RKO (cell line): Measurements from ENCODE around the gene TTC34.
"Not testable (repeated sequence)": the region's sequence is repeated elsewhere in the genome, so short reads cannot be mapped to it uniquely, and the experiment has no call there.

Experiments used
- DNase-seq: peaks from one replicate; pipeline ENCODE4 v3.0.0-alpha.2; 2016; ENCODE audit warnings: low spot score

The TTC34 gene

DNA sequence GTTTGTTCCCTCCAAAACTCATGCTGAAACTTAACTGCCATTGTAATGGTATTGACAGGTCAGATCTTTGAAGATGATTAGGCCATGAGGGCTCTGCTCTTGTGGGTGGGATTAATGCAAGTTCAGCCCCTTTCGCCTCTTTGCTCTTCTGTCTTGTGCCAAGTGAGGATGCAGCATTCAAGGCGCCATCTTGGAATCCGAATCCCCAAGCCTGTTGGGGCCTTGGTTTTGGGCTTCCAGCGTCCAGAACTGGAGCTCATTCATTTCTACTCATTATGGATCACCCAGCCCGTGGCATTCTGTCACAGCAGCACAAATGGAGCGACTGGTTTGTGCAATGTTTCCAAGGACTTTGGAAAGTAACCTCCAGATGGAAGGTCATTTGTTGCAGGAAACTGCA is 5.6 kb downstream of the TTC34 start:
- DNase-seq = no peak

DNA sequence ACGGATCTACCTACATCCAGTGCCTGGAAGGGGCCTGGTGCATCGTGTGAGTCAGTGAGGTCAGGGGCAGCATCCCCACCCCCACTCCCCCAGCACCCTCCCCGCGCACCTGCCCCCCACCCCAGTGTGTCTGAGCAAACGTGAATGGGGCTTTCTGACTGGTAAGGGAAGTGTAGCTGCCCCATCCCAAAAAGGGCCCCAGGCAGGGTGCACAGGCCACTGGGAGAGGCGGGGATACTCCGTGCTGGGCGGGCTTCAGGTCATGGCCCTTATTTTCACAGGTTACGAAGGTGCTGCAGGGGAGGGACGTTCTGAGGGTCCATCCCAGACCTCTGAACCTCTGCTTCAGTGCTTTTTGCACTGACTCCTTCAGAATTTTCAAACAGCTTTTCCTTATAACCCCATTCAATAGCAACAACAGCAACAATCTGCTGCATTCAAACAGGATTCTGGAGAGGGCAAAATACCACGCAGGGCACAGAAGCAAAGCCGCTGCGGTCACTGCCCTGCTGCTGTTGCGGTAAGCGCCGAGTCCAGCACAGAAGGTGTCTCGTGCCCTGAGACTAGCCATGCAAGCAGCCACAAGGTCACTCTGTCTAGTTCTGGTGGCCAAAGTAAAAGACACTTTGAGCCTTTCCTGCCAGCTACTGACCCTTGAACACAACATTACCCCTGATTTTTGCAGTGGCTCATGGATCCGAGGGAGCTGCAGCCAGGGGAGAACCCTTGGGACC is 10.3 kb downstream of the TTC34 start:
- no peak for DNase-seq

DNA sequence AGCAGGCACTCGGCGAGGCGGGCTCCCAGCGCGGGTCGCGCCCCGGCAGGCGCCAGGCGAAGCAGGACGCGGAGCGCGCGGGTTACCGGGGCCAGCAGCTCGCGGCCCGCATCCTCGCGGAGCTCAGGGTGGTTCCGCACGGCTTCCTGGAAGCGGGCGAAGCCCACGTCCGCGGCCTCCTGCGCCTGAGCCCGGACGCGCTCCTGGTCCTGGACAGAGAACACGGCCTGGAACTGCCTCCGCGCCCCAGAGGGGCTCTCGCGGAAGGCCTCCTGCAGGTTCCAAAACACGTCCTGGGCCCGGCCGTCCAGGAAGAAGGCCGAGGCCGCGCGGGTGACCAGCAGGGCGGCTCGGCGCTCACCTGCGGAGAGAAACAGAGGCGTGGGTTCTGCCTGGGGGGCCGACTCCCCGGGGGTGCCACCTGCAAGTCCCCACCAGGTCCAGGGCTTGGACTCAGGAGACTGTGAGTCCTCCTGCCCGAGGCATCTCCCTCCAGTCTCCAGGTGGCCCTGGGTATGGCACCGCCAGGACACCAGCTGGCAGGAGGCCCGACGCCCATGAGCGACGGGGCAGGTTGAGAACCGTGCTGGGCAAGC is 11.4 kb downstream of the TTC34 start:
- DNase-seq = no peak

DNA sequence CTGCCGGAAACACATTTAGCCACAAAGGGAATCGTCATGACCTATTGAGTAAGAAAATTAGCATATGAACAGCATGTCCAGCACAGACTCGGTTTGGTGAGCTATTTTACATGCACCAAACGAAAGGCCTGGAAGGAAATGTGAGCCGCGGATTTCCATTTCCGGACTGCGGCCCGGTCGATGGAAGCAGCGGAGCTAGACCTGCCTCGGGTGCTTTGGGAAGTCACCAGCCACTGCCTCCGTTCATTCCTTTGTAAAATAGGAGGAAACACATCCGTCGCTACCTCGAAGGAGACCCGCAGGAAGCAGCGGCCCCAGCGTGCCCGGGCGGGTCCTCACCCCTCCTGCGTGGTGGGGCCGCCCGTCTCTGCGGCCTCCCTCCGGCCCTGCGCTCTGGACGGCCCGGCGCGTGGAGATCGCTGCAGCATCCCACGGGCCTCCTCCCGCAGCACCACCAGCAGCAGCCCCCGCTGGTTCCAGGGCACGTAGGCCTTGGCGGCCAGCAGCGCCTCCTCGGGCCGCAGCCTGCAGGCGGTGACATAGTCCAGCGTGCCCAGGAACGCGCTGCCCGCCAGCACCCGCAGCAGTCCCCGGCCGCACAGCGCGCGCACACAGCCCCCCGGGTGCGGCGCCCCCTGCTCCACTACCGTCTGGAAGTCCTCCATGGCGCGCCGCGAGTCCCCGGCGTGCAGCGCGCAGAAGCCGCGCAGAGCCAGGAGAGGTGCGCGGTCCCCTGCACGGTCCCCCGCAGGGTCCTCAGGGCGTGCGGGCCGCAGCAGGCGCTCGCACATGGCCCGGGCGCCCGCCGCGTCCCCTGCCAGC is 12.1 kb downstream of the TTC34 start:
- no peak for DNase-seq

DNA sequence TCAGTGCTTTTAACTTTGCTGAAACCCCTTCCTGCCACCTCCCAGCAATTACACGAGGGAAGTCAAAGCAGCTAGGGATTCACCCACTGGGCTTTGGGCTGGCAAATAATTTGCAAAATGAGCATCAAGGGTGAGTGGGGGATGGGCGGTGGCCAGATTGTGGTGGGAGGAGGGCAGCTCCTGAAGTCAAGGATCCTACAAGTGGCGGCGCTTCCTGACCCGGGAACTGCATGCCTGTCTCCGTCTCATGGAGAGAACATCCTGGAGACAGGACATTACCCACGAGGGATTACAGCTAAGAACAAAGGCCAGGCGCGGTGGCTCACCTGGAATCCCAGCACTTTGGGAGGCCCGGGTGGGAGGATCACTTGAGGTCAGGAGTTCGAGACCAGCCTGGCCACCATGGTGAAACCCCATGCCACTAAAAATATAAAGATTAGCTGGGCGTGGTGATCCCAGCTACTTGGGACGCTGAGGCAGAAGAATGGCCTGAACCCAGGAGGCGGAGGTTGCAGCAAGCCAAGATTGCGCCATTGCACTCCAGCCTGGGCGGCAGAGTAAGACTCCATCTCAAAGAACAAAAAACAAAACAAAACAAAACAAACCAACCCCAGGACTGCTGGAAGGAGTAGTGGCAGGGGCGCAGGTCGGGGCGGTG is 12.9 kb downstream of the TTC34 start:
- no peak for DNase-seq

DNA sequence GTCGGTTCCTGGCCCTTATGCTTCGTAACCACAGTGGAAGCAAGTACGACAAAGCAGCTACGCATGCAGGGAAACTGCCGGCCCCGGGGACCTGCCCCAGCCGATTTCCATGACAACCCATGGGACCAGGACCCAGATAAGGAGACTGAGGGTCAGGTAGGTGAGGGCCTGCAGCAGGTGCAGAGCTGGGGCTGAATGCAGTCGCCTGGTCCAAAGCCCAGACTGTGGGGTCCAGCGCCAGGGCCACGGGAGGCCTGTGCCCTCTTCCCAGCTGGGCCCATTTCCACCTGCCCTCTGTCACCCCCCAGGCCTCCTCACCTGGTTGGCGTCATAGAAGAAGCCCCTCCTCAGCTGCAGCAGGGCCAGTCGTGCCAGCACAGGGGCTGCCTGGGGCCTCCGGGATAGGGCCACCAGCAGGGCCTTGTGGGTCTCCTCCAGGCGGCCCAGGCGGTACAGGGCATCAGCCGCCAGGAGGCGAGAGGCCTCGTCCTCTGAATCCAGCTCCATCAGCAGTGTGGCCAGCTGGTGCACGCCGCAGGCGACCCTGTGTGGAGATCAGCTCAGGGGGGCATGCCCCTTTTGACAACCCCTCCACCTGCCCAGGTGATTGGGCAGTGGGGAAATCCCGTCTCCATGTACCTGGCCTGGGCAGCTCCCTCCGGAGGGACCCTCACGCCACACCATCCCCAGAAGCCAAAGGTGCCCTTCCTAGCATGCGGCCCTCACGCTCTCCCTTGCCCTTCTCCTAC is 14.2 kb downstream of the TTC34 start:
- no peak for DNase-seq

DNA sequence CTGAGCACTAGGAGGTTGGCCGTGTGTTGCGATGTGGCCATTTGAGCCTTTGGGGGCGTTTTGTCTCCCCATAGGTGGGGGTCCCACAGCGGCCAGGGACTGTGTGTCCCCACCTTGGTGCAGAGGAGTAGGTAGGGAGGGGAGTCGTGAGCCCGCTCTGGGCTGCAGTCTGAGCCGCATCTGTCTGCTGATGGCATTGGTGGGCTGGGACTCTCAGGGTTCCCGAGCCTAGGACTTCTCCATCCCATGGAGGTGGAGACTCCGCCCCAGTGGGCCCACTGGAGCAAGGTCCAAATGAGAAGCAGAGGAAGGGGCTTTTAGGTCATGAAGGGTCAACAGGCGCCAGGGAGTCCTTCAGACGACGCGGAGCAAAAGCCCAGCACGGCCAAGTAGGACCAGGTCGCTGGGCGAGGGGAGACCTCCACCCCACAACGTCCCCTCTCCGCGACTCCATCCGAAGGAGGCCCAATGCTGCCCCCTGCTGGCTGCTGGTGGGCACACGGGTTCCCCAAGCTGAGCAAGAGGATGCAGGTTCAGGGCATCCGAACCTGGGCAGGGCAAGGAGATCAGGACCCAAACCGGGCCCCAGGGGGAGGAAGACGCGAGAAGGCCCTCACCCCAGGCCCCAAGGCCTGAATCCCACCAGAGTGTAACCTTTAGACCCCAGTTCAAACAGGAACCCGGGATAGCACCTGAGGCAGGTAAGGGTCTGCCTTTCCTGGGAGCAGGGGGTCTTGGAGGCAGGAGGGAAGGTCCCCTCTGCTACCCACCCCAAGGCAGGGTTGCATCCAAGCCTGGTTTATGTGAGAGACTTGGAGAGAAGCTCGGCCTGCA is 14.9 kb downstream of the TTC34 start:
- no peak for DNase-seq

DNA sequence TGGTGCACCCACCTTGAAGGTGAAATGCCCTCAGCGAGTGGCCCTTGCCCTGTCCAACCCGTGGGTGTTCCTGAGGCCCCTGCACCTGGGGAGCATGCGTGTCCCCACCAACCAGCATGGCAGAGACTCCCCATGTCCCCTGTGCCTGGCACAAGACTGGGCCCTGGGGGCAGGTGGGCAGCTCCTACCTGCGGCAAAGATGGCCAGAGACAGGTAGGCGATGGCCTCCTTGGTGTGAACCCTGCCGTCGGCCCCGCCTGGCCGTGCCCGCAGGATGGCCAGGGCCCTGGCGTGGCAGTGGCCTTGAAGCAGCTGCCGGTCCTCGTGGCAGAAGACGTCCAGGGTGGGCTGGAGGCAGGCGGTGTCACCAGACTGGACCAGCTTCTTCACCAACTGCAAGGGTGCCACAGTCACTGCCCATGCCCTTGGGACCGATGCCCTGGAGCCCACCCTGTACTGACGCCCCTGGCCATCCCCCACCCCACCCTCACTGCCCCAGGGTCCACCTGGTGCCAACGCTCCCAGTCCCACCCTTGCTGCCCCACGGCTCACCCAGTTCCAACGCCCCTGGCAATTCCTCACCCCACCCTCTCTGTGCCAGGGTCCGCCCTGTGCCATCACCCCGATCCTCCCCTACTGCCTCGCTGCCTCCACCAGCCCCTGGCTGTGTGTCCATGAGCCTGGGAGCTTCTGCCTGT is 15.7 kb downstream of the TTC34 start:
- DNase-seq = no peak

DNA sequence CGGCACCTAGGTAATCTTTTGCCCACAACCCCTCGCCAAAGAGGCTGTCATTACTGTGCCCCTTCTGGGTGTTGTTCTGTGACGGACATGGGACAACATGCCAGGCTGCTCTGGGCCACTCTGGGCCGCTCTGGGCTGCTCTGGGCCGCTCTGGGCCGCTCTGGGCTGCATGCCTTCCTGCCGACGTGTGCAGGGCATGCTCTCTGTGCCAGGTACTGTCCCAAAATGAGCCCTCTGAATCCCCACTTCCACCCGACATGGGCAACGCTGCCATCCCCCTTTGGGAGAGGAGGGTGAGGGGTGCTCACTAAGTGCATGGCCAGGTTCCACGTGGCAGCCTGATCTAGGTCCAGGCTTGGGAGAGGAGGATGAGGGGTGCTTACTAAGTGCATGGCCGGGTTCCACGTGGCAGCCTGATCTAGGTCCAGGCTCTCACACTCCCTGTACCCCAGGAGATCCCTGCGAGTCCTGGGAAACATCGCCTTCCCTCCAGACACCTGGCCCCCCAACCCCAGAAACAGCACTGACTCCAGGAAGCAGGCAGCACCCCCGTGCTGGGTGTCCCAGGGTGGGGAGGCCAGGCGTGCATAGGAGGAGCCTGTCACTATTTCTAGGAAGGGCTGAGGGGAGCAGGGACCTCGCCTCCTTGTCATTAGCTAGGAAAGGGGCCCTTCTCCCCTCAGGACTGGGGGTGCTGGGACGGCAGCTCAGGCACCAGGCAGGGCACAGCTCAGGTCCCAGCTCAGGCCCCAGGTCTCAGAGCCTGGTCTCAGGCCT is 16.5 kb downstream of the TTC34 start:
- no peak for DNase-seq

DNA sequence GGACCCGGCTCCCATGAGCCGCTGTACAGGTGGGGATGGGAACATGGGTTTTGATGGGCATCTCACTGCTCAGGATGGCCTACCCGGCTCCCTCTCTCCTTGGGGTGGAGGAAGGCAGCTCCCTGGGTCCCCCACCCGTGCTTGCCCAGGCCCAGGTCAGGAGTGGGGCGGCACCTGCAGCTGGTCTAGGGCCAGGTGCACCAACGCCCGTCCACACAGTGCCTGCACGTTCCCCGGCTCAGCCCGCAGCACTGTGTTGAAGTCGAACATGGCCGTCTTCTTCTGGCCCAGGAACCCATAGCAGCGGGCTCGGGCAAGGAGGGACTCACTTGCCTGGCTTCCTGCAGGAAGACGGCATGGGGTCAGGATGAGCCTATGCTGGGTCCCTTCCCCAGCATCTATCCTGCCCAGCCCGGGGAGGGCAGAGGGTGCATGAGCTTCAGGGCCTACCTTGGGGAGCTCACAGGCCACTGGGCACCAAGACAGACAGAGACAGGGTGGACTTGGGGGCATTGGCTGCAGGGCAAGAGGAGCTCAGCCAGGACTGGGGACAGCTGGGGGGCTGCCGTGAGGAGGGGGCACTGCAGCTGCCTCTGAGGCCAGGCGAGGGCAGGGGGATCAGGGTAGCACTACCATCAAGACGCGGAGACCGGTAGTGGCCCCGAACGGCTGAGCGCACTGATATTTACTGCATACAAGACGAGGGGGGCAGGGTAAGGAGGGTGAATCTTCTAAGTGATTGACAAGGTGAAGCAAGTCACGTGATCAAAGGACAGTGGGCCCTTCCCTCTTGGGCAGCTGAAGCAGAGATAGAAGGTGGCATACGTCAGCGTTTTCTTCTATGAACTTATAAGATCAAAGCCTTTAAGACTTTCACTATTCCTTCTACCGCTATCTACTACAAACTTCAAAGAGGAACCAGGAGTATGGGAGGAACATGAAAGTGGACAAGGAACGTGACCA is 17.8 kb downstream of the TTC34 start:
- DNase-seq = no peak

DNA sequence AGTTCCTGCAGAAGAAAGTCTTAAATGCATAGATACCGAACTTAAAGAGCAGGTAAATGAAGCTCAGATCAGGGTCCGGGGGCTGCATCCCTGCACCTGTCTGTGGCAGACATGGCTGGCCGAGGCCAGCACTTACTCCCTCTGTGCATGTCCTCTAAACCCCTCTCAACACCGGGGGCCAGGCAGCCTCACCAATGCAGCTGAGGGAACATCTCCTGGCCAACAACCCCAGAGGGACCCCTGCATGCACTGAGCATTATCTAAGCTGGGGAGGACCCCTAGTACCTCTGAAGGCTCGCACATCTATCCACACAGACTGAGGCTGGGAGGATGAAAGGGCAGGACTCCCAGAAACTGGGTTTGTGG is 18.4 kb downstream of the TTC34 start:
- no peak for DNase-seq

DNA sequence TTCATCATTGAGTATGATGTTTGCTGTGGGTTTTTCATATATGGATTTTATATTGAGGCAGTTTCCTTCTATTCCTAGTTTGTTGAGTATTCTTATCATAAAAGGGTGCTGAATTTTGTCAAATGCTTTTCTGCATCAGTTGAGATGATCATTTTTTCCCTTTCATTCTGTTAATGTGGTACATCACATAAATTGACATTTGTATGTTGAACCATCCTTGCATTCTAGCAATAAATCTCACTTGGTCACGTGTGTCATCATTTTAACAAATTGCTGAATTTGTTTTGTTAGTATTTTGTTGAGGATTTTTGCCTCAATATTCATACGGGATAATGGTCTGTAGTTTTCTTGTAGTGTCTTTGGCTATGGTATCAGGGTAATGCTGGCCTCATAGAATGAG is 19.9 kb downstream of the TTC34 start:
- DNase-seq = no peak

DNA sequence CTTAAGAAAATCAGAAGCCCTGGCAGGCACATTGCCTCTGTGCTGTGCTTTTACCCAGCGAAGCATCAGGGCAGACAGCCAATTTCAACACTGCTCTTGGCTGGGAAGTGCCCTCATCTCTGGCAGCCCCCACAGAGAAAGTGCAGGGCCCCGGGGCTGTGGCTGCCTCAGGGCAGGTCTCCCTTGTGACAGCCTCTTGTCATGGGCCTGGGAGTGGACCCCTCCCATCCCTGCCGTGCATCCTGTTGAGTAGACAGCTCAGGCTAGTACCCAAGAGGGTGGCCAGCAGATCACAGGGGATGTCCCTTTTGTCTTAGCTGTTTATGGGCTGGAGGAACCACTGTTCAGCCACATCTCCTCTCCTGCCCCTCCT is 23.3 kb downstream of the TTC34 start:
- no peak for DNase-seq

DNA sequence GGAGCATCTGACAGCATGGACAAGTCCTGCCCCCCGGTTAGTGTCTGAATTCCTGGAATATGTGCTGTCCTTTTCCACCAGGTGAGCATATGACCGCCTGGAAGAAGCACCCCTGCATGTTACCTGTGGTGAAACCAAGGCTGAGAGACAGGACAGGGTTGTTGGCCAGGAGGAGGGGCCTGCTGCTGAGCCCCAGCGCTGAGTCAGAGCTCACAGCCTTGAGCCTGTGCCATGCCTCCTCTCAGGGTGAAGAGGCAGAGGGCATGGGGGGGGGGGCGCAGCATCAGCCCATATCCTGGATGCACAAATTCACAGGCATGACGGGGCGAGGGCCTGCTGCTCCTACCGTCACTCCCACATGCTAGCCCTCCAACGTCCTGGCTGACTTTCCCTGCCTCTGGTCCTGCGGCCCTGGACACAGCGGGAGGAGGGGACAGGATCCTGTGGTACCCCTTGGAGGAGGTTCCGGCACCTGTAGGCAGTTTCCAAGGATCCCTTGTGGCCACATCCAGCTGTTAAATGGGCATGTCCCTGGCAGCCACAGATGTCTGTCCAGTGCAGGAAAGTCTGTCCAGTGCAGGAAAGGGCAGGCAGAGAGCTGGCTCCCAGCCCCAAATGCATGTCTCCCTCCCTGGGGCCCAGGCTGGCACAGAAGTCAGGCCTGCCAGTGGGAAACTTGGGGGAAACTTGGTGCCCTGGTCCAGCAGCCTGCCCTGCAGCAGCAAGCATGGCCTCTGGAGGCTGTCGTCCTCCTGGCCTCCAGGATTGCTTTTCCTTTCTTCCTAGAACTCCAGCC is 23.9 kb downstream of the TTC34 start:
- DNase-seq = no peak

DNA sequence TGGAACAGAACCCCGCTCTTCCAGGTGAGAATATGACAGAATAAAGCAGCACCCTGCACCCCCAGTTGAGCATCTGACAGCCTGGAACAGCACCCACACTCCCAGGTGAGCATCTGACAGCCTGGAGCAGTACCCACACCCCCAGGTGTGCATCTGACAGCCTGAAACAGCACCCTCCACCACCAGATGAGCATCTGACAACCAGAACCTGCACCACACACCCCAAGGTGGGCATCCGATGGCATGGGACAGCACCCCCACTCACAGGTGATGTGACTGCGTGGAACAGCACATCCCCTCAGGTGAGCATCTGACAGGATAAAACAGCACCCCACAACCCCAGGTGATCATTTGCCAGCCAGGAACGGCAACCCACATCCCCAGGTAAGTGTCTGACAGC is 26.2 kb downstream of the TTC34 start:
- not testable (repeated sequence) for DNase-seq

DNA sequence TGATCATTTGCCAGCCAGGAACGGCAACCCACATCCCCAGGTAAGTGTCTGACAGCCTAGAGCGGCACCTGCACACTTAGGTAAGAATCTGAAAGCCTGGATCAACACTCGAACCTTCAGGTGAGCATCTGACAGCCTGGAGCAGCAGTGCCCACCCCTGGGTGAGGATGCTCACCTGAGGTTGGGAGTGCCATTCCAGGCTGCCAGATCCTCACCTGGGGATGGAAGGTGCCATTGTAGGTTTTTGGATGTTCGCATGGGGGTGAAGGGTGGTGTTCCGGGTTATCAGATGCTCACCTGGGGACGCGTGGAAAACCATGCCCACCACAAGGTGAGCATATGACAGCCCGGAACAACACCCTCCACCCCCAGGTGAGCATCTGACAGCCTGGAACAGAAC is 33.4 kb downstream of the TTC34 start:
- DNase-seq = not testable (repeated sequence)

DNA sequence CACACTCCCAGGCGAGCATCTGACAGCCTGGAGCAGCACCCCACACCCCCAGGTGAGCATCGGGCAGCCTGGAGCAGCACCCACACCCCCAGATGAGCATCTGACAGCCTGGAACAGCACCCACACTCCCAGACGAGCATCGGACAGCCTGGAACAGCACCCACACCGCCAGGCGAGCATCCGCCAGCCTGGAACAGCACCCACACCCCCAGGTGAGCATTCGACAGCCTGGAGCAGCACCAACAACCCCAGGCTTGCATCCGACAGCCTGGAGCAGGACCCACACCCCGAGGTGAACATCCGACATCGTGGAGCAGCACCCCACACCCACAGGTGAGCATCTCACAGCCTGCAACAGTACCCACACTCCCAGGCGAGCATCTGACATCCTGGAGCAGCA is 42.1 kb downstream of the TTC34 start:
- not testable (repeated sequence) for DNase-seq

DNA sequence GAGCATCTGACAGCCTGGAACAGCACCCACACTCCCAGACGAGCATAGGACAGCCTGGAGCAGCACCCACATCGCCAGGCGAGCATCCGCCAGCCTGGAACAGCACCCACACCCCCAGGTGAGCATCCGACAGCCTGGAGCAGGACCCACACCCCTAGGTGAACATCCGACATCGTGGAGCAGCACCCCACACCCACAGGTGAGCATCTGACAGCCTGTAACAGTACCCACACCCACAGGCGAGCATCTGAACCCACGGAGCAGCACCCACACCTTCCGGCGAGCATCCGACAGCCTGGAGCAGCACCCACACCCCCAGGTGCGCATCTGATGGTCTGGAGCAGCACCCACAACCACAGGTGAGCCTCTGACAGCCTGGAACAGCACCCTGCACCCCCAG is 44.0 kb downstream of the TTC34 start:
- DNase-seq = not testable (repeated sequence)
